ENCODE results near the gene MEF2D.

MEF2D gene

DNA sequence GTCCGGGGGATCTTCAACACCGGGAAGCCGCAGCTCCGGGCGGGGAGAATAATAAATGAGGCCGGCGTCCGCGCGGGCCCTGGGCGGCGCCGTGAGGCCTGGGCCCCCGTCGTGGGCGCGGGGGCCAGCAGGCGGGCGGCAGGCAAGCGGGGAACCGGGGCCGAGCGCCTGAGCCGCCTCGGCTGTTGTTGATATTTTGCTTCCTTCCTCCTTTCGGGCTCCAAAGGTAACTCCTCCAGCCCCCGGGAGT lies at the start of gene MEF2D:
Gene MEF2D (minus strand): TSS at position 233 of the 250 bp plus-strand sequence. CDS start 17,483 bp downstream, outside the sequence.
- DNase-seq = no peak

- no peak for DNase-seq
Measured at GRCh38 chr1:156550346-156550745, 49.8 kb upstream of the MEF2D start.

DNA sequence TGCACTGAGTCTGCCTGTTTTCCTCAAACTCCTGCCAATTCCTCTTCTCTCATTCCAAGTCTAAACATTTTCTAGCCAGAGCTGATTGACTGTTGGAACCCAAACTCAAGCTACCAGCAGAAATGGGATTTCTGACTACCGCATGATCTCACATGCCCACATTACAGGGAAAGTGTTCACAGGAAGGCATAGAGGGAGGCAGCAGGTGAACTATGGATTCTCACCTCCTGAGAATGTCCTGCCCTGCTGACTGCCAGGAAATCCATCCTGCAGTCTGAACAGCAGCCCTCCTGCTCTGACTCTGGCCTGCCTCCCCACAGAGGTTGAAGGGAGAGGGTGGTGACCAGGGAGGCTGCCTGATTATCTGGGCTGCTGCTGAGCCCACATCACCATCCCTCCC lies 49.3 kb upstream of the MEF2D start:
- no peak for DNase-seq

- DNase-seq = no peak
Measured at GRCh38 chr1:156549390-156549789, 48.8 kb upstream of the MEF2D start.

DNA sequence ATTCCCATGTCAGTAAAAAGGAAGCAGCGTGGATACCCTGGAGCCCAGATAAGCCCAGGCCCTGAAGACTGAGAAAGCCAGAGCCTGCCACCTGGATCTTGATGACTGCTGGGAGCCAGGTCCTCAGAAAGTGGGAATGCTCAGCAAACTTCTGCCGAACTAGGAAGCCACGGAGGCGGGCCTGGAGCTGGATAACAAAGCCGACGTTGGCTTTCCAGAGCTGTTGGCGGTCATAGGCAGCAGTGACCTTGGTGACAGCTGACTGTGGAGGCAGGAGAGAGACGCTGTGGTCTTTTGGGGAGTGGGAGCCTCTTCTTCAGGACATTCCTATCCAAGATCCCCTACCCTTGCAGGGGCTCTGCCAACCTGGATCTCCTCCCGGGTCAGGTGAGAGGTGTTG lies 47.4 kb upstream of the MEF2D start:
- no peak for DNase-seq

GRCh38 chr1:156547434-156547833 lies 46.9 kb upstream of the MEF2D start:
- DNase-seq = no peak

DNA sequence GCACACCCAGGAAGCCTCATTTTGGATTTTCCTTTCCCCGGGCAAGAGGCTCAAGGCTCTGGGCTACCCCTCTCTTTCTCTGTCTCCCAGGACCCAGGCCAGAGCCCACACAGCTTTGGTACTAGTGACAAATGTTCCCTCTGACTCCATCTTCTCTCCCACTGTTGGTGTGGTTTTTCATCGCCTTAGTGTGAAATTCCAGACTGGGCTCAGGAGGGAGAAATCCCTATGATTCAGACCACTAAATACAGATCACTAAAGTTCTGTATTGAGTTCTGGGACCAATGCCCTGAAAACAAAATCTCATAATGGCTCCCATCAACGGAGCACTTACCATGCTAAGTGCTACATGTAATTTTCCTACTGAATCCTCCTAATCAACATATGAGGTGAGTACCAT lies 45.7 kb upstream of the MEF2D start:
- no peak for DNase-seq

DNA sequence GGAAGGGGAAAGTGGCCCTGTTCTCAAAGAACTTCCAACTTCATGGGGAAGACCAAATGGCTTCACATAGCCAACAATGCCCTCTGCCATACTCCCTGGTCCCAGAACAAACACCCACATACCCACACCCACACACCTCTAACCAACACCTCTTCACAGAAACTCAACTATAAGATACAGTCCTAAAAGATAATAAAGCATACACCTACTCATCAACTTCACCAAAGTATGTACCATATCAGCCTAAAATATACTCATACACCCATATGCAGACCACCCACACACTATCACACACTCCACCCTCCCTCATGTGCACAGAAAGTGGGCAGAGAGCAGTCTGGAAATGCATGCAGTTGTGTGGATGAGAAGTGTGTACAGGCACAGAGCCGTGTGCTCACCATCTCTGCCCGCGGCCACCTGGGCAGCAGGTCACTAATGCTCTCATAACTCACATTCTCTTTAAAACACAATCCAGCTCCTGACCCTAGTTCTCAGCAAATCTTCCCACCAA lies 44.1 kb upstream of the MEF2D start:
- no peak for DNase-seq

DNA sequence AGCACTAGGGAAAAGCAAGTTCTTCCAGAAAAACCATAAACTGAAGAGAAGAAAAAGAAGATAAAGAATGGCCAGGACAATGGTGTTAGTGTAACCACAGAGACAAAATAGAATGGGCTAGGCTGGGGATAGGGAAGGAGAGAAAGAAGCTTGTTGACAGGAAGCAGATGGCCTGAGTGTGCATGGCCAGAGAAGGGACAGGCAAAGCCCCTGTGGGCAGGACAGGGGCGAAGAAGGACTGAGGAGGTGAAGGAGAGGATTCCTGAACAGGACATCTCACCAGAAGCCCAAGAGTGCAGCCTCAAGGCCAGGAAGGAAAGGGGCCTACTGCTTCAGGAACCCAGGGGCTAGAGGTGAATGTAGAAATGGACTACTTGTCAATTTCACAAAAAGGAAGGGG lies 42.5 kb upstream of the MEF2D start:
- DNase-seq = no peak

GRCh38 chr1:156540955-156541354 lies 40.4 kb upstream of the MEF2D start:
- no peak for DNase-seq

- no peak for DNase-seq
Measured at GRCh38 chr1:156539818-156540355, 39.3 kb upstream of the MEF2D start.

DNA sequence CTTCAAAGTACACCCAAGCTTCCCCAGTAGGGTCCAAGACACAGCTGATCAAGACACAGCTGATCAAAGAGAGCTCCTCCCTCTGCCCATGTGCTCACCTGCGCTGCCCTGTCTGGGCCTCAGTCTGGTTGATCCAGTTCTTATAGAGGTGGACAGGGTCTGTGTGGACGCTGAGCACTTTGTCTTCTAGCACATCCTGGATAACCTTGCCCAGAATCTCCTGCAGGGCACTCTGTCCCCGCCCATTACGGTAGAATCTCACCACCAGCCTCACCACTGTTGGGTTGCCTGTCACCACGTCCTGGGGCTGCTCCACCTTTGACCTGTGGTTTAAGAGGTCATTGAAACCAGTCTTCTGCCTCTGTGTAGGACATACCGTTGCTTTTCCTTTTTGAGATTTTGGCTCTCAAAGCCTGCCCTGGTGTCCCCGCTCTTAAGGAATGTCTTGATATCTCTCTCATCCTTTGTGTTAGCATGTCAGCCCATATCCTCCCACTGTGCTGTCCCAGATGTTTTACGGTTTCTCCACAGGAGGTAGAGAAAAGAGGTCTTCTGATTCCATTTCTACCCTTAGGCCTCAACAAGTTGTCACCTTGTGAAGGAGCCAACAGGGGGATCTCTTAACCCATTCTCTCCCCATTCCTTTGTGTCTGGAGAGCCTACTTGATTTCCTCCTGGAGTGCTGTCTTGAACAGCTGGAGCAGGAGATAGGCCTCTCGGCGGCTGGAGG lies 38.3 kb upstream of the MEF2D start:
- DNase-seq = no peak

GRCh38 chr1:156537027-156537426 lies 36.5 kb upstream of the MEF2D start:
- DNase-seq = no peak

- no peak for DNase-seq
Measured at GRCh38 chr1:156534424-156535060, 34.0 kb upstream of the MEF2D start.

DNA sequence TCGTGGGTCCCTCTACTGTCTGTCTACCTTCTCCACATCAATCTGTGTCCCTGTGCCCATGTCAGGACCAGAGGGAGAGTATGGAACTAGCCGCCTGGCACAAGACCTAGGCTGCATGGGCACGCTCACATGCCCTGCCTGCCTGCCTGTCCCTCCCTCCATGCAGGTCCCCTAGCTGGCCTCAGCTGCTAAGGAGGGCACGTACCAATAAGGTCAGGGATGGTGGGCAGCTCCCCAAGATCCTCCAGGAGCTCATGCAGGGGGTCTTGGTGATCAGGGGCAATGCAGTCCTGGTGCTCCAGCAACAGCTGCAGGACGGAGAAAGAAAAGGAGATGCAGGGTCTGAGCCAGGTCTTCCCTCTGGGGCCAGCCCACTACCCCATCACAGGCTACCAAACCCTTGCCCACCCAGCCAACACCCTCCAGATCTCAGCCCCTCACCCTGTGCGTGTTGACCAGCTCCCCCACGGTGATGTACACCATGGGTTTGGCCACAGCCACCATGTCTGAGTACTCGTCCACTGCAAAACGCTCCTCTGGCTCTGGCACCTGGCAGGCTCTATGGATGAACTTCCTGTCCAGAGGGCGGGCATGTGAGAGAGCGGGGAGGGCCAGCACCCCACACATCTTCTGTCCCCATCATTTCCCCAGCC lies 33.1 kb upstream of the MEF2D start:
- no peak for DNase-seq

- DNase-seq = no peak
Measured at GRCh38 chr1:156532374-156532773, 31.8 kb upstream of the MEF2D start.

DNA sequence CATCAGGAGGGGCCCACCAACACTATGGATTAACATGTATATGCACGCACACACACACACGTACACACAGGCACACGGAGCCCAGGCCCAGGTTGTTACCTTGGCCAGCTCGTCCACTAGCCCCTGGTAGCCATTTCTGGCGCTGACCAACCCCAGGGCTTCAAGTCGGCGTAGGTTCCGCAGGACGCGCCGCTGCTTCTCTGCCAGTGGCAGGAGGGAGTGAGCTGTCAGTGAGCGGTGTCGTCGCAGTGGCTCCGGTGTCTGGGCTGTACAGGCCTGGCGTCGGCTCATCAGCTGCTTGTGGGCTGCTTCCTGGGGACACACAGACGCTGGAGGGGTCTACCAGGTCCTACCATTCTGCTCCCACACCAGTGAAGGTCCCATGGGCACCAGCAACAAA lies 29.4 kb upstream of the MEF2D start:
- DNase-seq = no peak

GRCh38 chr1:156528875-156529425 lies 28.4 kb upstream of the MEF2D start:
- no peak for DNase-seq

DNA sequence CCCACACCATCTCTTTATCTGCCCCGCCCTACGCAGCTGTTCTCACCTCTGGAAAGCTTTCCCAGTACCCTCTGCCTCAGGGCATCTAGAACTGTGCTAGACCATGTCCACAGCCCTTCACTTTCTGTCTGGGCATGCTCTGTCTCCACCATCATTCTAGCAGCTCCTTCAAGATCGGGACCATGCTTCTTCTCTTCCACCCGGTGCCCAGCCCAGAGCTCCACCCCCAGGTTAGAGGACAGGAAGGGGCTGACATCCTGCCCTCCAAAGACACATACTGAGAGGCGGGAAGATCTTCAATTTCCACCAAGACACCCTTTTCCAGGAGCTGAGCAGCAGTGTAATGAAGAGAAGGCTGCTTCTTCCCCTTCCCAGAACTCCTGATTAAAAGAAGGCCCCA lies 27.7 kb upstream of the MEF2D start:
- DNase-seq = no peak

- DNase-seq = no peak
Measured at GRCh38 chr1:156527584-156527983, 27.0 kb upstream of the MEF2D start.

DNA sequence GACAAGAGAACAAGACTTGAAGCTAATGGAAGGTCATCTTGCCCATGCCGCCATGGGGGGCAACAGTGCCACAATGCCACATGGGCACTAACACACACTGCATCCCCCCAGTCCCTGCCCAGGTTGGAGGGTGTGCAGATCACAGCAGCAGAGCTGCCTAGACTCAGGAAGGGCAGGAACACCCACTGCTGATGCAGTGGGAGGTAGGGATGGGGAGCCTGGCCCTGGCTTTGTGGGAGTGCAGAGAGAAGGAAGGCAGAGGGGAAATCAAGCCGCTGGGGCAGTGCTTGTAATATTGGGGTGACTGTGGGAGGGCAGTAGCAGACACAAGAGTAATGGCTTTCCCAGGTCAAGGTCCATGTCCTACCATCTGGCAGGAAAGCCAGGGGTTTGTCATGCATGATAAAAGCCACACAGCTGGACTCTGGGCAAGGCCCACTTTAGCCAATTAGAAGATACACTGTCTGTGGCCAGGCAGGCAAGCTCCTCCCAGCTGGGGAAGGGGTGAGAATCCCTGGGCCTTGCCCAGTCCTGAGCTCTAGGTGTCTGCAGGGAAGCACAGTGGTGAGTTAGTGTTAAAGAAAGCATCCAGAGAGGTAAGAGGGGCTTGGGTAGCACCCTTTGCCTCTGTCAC lies 25.4 kb upstream of the MEF2D start:
- no peak for DNase-seq

DNA sequence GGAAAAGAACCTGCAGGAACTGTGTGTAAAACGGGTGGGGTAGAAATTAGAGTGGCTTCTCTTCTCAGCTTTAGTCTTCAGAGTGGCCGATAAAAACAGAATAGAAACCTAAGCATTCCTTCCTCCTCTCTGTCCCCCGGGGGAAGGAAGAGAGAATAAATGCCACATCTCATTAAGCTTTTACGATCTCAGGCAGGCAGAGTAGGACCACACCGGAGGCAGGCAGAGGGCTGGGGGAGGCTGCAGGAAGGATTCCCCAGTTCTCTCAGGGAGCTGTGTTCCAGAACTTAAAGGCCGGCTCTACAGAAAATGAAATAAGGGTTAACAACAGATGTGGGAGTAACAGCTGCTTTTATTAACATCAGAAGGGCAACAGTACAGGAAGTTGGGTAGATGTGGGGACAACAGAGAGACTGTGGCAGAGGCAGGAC lies 24.5 kb upstream of the MEF2D start:
- no peak for DNase-seq

DNA sequence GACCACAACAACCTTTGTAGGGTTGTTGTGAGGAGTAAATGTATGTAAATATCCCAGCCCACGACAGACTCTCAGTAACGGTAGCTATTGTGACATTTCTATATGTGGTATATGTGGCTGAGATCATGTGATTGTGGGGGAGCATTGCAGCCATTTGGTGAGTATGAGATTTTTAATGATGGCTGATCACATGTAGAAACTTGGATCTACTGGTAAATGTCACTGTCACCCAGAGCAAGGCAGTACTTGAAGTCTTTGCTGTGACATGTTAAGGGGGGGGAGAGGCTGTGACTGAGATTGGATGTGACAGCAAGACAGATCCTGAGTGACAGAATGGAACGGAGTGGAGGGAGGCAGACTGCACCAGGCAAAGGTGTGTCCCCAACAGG lies 23.9 kb upstream of the MEF2D start:
- no peak for DNase-seq

Data from NCI-H187 treated with DMSO at 0.1 percent for 48 hours (cell line).